Measurements from ENCODE around the gene SBF1. TPM values are rescaled to one million over a fixed set of nuclear protein-coding genes. Genes with fewer than 3 reads are reported as not detected.

SBF1 gene
- total and polyA plus RNA-seq, 4 donors, result 30.1 to 76.9 (median 34.2) TPM

- H3K27me3 ChIP-seq (ENCODE audit: control insufficient read depth in 3 of 3, insufficient read depth in 3 of 3, low read length in 2 of 3), result no peaks in the 10 kb centered on the region
- H3K36me3 ChIP-seq (ENCODE audit: control insufficient read depth in 4 of 4, insufficient read depth in 4 of 4, low read length in 4 of 4), result peaks cover 0 to 81% (median 24%) of the 10 kb centered on the region in 4 donors
- WGBS, 2 donors, result 88 to 94% methylated on average over 17 of the region's 17 CpGs
- no peak overlapping the region for H3K27ac ChIP-seq (ENCODE audit: low read depth in 1 of 2, low read length in 1 of 2)
- no peak for TF ChIP-seq CTCF (IDR thresholded peaks at IDR 0.05; ENCODE audit: control extremely low read depth, extremely low read depth)
- H3K4me3 ChIP-seq, result no peak overlapping the region
- no peaks in the 10 kb centered on the region for H3K9me3 ChIP-seq (ENCODE audit: control insufficient read depth in 4 of 4, insufficient read depth in 3 of 4, low read length in 3 of 4)
- no peak overlapping the region for H3K9ac ChIP-seq (ENCODE audit: insufficient read depth in 1 of 2, low read length in 2 of 2)
- H3K4me1 ChIP-seq (ENCODE audit: control insufficient read depth in 5 of 5, insufficient read depth in 5 of 5, low read length in 5 of 5), result peaks cover 0 to 5% (median 0%) of the 10 kb centered on the region in 5 donors
- ATAC-seq (ENCODE audit: insufficient read depth, low FRiP score) (no peak), DNase-seq (no peak)
These were observed 35.4 kb downstream of the SBF1 start for GRCh38 chr22:50439314-50439870.

GRCh38 chr22:50438305-50439275 lies 36.2 kb downstream of the SBF1 start:
- H3K27ac ChIP-seq (ENCODE audit: low read depth in 1 of 2, low read length in 1 of 2), result no peak overlapping the region
- no peaks in the 10 kb centered on the region for H3K27me3 ChIP-seq (ENCODE audit: control insufficient read depth in 3 of 3, insufficient read depth in 3 of 3, low read length in 2 of 3)
- ATAC-seq (ENCODE audit: insufficient read depth, low FRiP score), result no peak
- TF ChIP-seq CTCF (IDR thresholded peaks at IDR 0.05; ENCODE audit: control extremely low read depth, extremely low read depth), result no peak
- no peak overlapping the region for H3K4me3 ChIP-seq
- H3K9ac ChIP-seq (ENCODE audit: insufficient read depth in 1 of 2, low read length in 2 of 2), result no peak overlapping the region
- peaks cover 0 to 75% (median 24%) of the 10 kb centered on the region in 4 donors for H3K36me3 ChIP-seq (ENCODE audit: control insufficient read depth in 4 of 4, insufficient read depth in 4 of 4, low read length in 4 of 4)
- H3K4me1 ChIP-seq (ENCODE audit: control insufficient read depth in 5 of 5, insufficient read depth in 5 of 5, low read length in 5 of 5), result no peaks in the 10 kb centered on the region
- no peak for DNase-seq
- WGBS, 2 donors, result 93 to 94% methylated on average over 34 of the region's 34 CpGs
- H3K9me3 ChIP-seq (ENCODE audit: control insufficient read depth in 4 of 4, insufficient read depth in 3 of 4, low read length in 3 of 4), result no peaks in the 10 kb centered on the region

- no peaks in the 10 kb centered on the region for H3K9me3 ChIP-seq (ENCODE audit: control insufficient read depth in 4 of 4, insufficient read depth in 3 of 4, low read length in 3 of 4)
- ATAC-seq (ENCODE audit: insufficient read depth, low FRiP score) (no peak), DNase-seq (no peak)
- no peak for TF ChIP-seq CTCF (IDR thresholded peaks at IDR 0.05; ENCODE audit: control extremely low read depth, extremely low read depth)
- peaks cover 2 to 76% (median 24%) of the 10 kb centered on the region in 4 donors for H3K36me3 ChIP-seq (ENCODE audit: control insufficient read depth in 4 of 4, insufficient read depth in 4 of 4, low read length in 4 of 4)
- no peak overlapping the region for H3K27ac ChIP-seq (ENCODE audit: low read depth in 1 of 2, low read length in 1 of 2)
- 92 to 93% methylated on average over 36 of the region's 36 CpGs for WGBS, 2 donors
- H3K4me3 ChIP-seq, result no peak overlapping the region
- no peaks in the 10 kb centered on the region for H3K4me1 ChIP-seq (ENCODE audit: control insufficient read depth in 5 of 5, insufficient read depth in 5 of 5, low read length in 5 of 5)
- no peak overlapping the region for H3K9ac ChIP-seq (ENCODE audit: insufficient read depth in 1 of 2, low read length in 2 of 2)
- no peaks in the 10 kb centered on the region for H3K27me3 ChIP-seq (ENCODE audit: control insufficient read depth in 3 of 3, insufficient read depth in 3 of 3, low read length in 2 of 3)
These were observed 37.1 kb downstream of the SBF1 start for GRCh38 chr22:50437511-50438304.
